SK-N-SH treated with all-trans-retinoic acid at 6 μM for 48 hours (cell line): ENCODE data around the gene MRPL2.
A peak's percentile ranks its signal among the peaks of the same experiment; 100 is the strongest.

ENCODE experiments used
- ATAC-seq: fragments of 200-7000 bp; cut with Tn5 transposase; 3 replicates; pipeline ENCODE4 v1.9.1; 2020; ENCODE audit warnings: mild to moderate bottlenecking, moderate library complexity
- ARNTL ChIP-seq: fragments of 450-650 bp; formaldehyde crosslinking; IDR thresholded peaks from 2 replicates; pipeline ENCODE4 v1.5.0; 2020; ENCODE audit warnings: low read depth, mild to moderate bottlenecking, moderate library complexity, borderline replicate concordance
- CSDC2 ChIP-seq: fragments of 250-450 bp; sonication (Bioruptor Pico); IDR thresholded peaks from 2 replicates; pipeline ENCODE4 v1.5.0; 2020; ENCODE audit warnings: mild to moderate bottlenecking, moderate library complexity
- ESRRG ChIP-seq: fragments of 250-450 bp; sonication (Bioruptor Pico); IDR thresholded peaks from 2 replicates; pipeline ENCODE4 v1.6.1; 2021; ENCODE audit warnings: mild to moderate bottlenecking
- GLIS3 ChIP-seq: fragments of 250-450 bp; sonication (Bioruptor Pico); IDR thresholded peaks from 2 replicates; pipeline ENCODE4 v1.5.0; 2020; ENCODE audit warnings: mild to moderate bottlenecking, moderate library complexity
- ISL1 ChIP-seq: fragments of 250-450 bp; sonication (Bioruptor Pico); IDR thresholded peaks from 2 replicates; pipeline ENCODE4 v2.1.2; 2022; ENCODE audit warnings: mild to moderate bottlenecking, moderate library complexity
- OSR1 ChIP-seq: fragments of 250-450 bp; sonication (Bioruptor Pico); IDR thresholded peaks from 2 replicates; pipeline ENCODE4 v1.8.0; 2022; ENCODE audit warnings: moderate library complexity, mild to moderate bottlenecking, inconsistent platforms
- PPARA ChIP-seq: fragments of 250-450 bp; sonication (Bioruptor Pico); IDR thresholded peaks from 2 replicates; pipeline ENCODE4 v1.5.0; 2020; ENCODE audit warnings: mild to moderate bottlenecking, borderline replicate concordance
- RARB ChIP-seq: fragments of 250-450 bp; sonication (Bioruptor Pico); IDR thresholded peaks from 2 replicates; pipeline ENCODE4 v1.8.0; 2021; ENCODE audit warnings: mild to moderate bottlenecking, moderate library complexity
- TCF4 ChIP-seq: fragments of 250-450 bp; sonication (Bioruptor Pico); IDR thresholded peaks from 2 replicates; pipeline ENCODE4 v1.8.0; 2021; ENCODE audit warnings: mild to moderate bottlenecking, moderate library complexity, borderline replicate concordance
- ZC3H10 ChIP-seq: fragments of 250-450 bp; sonication (Bioruptor Pico); IDR thresholded peaks from 2 replicates; pipeline ENCODE4 v1.5.1; 2021; ENCODE audit warnings: mild to moderate bottlenecking, moderate library complexity
- ZFP30 ChIP-seq: fragments of 450-650 bp; formaldehyde crosslinking; IDR thresholded peaks from 2 replicates; pipeline ENCODE4 v1.5.0; 2022; ENCODE audit warnings: mild to moderate bottlenecking, moderate library complexity
- ZNF565 ChIP-seq: fragments of 450-650 bp; formaldehyde crosslinking; conservative IDR thresholded peaks from 2 replicates; pipeline ENCODE4 v1.5.0; 2020; ENCODE audit warnings: low read depth, mild to moderate bottlenecking, moderate library complexity
- ZNF8 ChIP-seq: fragments of 450-650 bp; formaldehyde crosslinking; IDR thresholded peaks from 2 replicates; pipeline ENCODE4 v1.5.0; 2020; ENCODE audit warnings: mild to moderate bottlenecking, moderate library complexity
- TF ChIP-seq, protein P1 (sequence below): fragments of 250-450 bp; sonication (Bioruptor Pico); IDR thresholded peaks from 2 replicates; pipeline ENCODE4 v1.5.0; 2020; ENCODE audit warnings: mild to moderate bottlenecking, moderate library complexity
- TF ChIP-seq, protein P2 (sequence below): fragments of 250-450 bp; sonication (Bioruptor Pico); IDR thresholded peaks from 2 replicates; pipeline ENCODE4 v1.8.0; 2020; ENCODE audit warnings: mild to moderate bottlenecking, moderate library complexity, borderline replicate concordance
- TF ChIP-seq, protein P3 (sequence below): fragments of 250-450 bp; sonication (Bioruptor Pico); IDR thresholded peaks from 2 replicates; pipeline ENCODE4 v1.5.1; 2021; ENCODE audit warnings: mild to moderate bottlenecking, moderate library complexity
- TF ChIP-seq, protein P4 (sequence below): fragments of 250-450 bp; sonication (Bioruptor Pico); IDR thresholded peaks from 2 replicates; pipeline ENCODE4 v1.5.1; 2020; ENCODE audit warnings: low read depth, mild to moderate bottlenecking, moderate library complexity
- TF ChIP-seq, protein P5 (sequence below): fragments of 250-450 bp; sonication (Bioruptor Pico); IDR thresholded peaks from 2 replicates; pipeline ENCODE4 v1.8.0; 2021; ENCODE audit warnings: low read depth, mild to moderate bottlenecking, moderate library complexity, borderline replicate concordance

Gene MRPL2

DNA sequence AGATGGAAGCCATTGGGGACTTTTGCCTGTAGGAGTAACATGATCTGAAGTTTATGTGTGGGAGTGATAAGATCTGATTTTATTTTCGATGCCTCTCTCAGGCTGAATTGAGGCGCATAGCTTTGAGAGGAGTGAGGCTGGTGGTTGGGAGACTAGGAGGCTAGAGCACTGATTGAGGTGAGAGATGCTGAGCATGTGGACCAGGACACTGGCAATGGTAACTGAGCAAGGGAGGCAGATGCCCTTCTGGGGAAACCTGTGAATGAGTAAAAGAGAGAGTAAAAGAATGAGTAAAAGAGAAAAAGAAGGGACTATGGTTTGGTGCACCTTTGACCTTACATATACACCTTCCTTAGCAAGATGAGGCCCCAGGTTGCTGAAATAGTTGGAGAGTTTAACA is 34.8 kb downstream of the MRPL2 start (continued):
- TF ChIP-seq GLIS3 (CRISPR knock-in tag) (no peak), ZC3H10 (CRISPR knock-in tag) (no peak)
- TF ChIP-seq, all 23 proteins: peak for 0

DNA sequence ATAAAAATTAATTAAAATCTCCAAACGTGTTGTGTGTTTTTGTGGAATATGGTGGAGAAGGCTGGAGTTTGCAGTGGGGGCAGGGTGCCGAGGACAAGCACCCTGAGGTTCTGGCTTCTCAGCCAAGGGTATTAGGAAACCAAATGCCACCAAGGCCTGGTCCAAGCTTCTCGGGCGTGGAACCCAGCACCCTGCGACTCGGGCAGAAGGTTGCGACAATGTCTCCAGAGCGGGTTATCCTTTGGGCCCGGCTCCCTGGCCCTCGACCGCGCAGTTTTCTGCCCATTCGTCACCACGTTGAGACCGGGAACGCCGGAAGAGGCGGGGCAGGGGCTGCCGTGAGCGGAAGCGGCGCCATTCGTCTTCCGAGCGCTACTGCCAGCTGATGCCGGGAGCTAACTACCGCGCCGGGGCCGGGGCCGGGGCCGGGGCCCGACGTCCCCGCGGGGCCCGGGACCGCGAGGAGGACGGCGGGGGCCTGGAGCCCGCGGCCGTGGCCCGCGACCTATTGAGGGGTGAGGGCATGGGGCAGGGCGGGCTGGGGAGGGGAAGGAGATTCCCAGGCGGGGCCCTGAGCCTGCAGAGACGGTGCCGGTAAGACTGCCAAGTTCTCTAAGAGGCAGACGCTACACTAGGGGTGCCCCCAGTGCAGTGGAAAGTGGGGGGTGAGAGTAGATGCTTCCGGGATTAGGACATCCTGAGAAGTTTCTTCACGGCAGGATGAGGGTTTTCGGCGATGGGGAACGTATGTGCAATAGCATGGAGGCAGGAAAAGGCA is 37.8 kb downstream of the MRPL2 start, which contains the start of gene RRP36:
Gene RRP36 (plus strand): TSS at position 354 of the 778 bp plus-strand sequence. CDS start 32 bp downstream, at position 386.
- peak; percentile 94 for ATAC-seq
- no peak for TF ChIP-seq ESRRG (CRISPR knock-in tag)
- TF ChIP-seq ARNTL (CRISPR knock-in tag), result no peak
- TF ChIP-seq GLIS3 (CRISPR knock-in tag), result 0 out of 2 replicates have a peak, but pooled peaks have one; percentile 37

DNA sequence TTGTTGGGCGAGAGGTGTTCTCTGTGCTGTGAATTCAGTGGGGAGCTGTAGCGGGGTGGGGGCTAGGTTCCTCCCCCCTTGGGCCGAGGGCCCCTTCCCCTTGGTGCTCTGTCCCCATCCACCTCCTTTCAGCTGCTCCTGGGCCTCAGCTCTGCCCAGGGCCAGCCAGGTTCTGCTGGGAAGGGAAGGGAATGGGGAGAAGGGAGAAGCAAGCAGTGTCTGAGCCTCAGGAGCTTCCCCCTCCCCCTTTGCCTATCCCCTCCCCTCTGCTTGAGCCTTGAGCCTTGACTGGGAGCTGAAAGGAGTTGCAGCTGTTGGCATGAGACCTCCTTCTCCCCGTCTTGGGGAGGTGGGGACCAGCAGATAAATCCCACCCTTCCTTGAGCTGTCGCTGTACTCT is 38.4 kb downstream of the MRPL2 start:
- no peak for TF ChIP-seq ZC3H10 (CRISPR knock-in tag)
- TF ChIP-seq, protein P1, sequence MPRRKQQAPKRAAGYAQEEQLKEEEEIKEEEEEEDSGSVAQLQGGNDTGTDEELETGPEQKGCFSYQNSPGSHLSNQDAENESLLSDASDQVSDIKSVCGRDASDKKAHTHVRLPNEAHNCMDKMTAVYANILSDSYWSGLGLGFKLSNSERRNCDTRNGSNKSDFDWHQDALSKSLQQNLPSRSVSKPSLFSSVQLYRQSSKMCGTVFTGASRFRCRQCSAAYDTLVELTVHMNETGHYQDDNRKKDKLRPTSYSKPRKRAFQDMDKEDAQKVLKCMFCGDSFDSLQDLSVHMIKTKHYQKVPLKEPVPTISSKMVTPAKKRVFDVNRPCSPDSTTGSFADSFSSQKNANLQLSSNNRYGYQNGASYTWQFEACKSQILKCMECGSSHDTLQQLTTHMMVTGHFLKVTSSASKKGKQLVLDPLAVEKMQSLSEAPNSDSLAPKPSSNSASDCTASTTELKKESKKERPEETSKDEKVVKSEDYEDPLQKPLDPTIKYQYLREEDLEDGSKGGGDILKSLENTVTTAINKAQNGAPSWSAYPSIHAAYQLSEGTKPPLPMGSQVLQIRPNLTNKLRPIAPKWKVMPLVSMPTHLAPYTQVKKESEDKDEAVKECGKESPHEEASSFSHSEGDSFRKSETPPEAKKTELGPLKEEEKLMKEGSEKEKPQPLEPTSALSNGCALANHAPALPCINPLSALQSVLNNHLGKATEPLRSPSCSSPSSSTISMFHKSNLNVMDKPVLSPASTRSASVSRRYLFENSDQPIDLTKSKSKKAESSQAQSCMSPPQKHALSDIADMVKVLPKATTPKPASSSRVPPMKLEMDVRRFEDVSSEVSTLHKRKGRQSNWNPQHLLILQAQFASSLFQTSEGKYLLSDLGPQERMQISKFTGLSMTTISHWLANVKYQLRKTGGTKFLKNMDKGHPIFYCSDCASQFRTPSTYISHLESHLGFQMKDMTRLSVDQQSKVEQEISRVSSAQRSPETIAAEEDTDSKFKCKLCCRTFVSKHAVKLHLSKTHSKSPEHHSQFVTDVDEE, result no peak
- no peak for TF ChIP-seq ARNTL (CRISPR knock-in tag)
- TF ChIP-seq RARB, result no peak
- no peak for TF ChIP-seq ESRRG (CRISPR knock-in tag)
- TF ChIP-seq, protein P2, sequence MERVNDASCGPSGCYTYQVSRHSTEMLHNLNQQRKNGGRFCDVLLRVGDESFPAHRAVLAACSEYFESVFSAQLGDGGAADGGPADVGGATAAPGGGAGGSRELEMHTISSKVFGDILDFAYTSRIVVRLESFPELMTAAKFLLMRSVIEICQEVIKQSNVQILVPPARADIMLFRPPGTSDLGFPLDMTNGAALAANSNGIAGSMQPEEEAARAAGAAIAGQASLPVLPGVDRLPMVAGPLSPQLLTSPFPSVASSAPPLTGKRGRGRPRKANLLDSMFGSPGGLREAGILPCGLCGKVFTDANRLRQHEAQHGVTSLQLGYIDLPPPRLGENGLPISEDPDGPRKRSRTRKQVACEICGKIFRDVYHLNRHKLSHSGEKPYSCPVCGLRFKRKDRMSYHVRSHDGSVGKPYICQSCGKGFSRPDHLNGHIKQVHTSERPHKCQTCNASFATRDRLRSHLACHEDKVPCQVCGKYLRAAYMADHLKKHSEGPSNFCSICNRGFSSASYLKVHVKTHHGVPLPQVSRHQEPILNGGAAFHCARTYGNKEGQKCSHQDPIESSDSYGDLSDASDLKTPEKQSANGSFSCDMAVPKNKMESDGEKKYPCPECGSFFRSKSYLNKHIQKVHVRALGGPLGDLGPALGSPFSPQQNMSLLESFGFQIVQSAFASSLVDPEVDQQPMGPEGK (CRISPR knock-in tag), result no peak
- TF ChIP-seq ZNF8 (CRISPR knock-in tag), result no peak
- TF ChIP-seq ZNF565 (CRISPR knock-in tag), result no peak
- no peak for TF ChIP-seq ISL1 (CRISPR knock-in tag)
- TF ChIP-seq OSR1 (CRISPR knock-in tag), result no peak
- TF ChIP-seq, protein P3, sequence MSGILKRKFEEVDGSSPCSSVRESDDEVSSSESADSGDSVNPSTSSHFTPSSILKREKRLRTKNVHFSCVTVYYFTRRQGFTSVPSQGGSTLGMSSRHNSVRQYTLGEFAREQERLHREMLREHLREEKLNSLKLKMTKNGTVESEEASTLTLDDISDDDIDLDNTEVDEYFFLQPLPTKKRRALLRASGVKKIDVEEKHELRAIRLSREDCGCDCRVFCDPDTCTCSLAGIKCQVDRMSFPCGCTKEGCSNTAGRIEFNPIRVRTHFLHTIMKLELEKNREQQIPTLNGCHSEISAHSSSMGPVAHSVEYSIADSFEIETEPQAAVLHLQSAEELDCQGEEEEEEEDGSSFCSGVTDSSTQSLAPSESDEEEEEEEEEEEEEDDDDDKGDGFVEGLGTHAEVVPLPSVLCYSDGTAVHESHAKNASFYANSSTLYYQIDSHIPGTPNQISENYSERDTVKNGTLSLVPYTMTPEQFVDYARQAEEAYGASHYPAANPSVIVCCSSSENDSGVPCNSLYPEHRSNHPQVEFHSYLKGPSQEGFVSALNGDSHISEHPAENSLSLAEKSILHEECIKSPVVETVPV, result no peak
- TF ChIP-seq, protein P4, sequence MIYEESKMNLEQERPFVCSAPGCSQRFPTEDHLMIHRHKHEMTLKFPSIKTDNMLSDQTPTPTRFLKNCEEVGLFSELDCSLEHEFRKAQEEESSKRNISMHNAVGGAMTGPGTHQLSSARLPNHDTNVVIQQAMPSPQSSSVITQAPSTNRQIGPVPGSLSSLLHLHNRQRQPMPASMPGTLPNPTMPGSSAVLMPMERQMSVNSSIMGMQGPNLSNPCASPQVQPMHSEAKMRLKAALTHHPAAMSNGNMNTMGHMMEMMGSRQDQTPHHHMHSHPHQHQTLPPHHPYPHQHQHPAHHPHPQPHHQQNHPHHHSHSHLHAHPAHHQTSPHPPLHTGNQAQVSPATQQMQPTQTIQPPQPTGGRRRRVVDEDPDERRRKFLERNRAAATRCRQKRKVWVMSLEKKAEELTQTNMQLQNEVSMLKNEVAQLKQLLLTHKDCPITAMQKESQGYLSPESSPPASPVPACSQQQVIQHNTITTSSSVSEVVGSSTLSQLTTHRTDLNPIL, result no peak
- no peak for TF ChIP-seq PPARA (CRISPR knock-in tag)
- TF ChIP-seq, protein P5, sequence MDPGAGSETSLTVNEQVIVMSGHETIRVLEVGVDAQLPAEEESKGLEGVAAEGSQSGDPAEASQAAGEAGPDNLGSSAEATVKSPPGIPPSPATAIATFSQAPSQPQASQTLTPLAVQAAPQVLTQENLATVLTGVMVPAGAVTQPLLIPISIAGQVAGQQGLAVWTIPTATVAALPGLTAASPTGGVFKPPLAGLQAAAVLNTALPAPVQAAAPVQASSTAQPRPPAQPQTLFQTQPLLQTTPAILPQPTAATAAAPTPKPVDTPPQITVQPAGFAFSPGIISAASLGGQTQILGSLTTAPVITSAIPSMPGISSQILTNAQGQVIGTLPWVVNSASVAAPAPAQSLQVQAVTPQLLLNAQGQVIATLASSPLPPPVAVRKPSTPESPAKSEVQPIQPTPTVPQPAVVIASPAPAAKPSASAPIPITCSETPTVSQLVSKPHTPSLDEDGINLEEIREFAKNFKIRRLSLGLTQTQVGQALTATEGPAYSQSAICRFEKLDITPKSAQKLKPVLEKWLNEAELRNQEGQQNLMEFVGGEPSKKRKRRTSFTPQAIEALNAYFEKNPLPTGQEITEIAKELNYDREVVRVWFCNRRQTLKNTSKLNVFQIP, result no peak
- no peak for TF ChIP-seq GLIS3 (CRISPR knock-in tag)
- TF ChIP-seq, all 23 proteins: peak for 0
- ATAC-seq, result peak; percentile 7

DNA sequence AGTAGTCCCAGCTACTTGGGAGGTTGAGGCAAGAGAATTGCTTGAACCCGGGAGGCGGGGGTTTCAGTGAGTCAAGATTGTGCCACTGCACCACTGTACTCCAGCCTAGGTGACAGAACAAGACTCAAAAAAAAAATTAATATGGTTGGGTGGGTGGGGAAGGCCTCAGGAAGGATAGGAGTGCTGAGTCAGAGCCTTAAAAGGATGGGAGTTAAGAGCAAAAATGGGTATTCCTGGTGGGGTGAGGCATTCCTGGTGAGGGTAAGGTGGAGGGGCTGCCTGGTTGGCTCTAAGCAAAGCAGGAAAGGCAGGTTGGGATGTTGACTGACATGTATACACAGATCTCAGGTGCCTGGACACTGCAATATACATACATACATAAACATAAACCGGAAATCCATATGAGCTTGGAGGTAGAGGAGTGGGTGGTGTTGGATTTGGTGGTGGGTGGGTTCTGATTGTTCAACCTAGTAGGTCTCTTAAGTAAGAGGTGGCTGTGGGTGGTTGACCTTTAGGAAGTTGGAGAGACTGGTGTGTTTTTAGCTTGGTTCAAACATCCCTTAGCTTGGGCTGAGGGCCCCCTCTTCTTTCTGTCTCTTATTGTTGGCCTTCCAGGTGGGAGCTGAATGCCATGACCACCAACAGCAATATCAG is 39.1 kb downstream of the MRPL2 start:
- ATAC-seq, result no peak
- TF ChIP-seq TCF4 (CRISPR knock-in tag) (no peak), ESRRG (CRISPR knock-in tag) (no peak), CSDC2 (CRISPR knock-in tag) (no peak), ZFP30 (CRISPR knock-in tag) (no peak)
